Pancreas (tissue), 10 donors: ENCODE results near the gene POLR3GL. TPM values are rescaled to one million over a fixed set of nuclear protein-coding genes. Genes with fewer than 3 reads are reported as not detected.

ENCODE experiments used
- ATAC-seq, 4 donors: fragments of 200-7000 bp; cut with Tn5 transposase; one replicate each; pipeline versions ENCODE4 v1.8.0 to v1.9.1; 2020; ENCODE audit warnings: mild to moderate bottlenecking in 4 of 4, moderate library complexity in 4 of 4
- DNase-seq, 6 donors: peaks; one replicate each; pipeline ENCODE4 v3.0.0-alpha.2; 2020
- FAIRE-seq: peaks from 2 replicates; lab custom pipeline; 2012; peaks lifted over from hg19 to GRCh38; lab: Jason Lieb, UNC
- H3K27ac ChIP-seq, 4 donors: fragments of 200-600 bp; sonication (generic); 1 replicate in 3 of 4; 2 replicates in 1 of 4; pipeline versions ENCODE4 v1.5.0 to v1.8.0; 2020
- H3K27me3 ChIP-seq, 4 donors: fragments of 200-600 bp; one replicate each; pipeline ENCODE4 v1.8.0; 2021
- H3K36me3 ChIP-seq, 3 donors: fragments of 200-600 bp; sonication (generic) in 1 of 3; one replicate each; pipeline versions ENCODE4 v1.5.0 to v1.8.0; 2020 to 2021
- H3K4me1 ChIP-seq, 3 donors: fragments of 200-600 bp; one replicate each; pipeline ENCODE4 v1.8.0; 2021
- H3K4me3 ChIP-seq, 4 donors: fragments of 200-600 bp; sonication (generic) in 2 of 4; one replicate each; pipeline versions ENCODE4 v1.5.0 to v1.8.0; 2020 to 2021
- H3K9me3 ChIP-seq, 4 donors: fragments of 200-600 bp; one replicate each; pipeline ENCODE4 v1.8.0; 2021
- WGBS, 2 donors: extraction: QIAGEN DNeasy Blood & Tissue Kit; methylation state at CpG; one replicate each; pipeline ENCODE4 v1.1.7; 2013; 5-methylcytosine and 5-hydroxymethylcytosine counted together
- intact Hi-C, 3 donors: fragments of 100-400 bp; cut with DNase I; formaldehyde crosslinking; loops; one replicate each; pipeline versions ENCODE4 v1.11.1 to v1.14.2; 2022
- polyA plus RNA-seq, 2 donors: library from polyadenylated mRNA; stranded (reverse); fragments of 200-250 nt; gene quantifications; one replicate each; pipeline ENCODE4 v1.2.3, GENCODE V29; 2013
- total RNA-seq, 6 donors: library from RNA; stranded (reverse); fragmentation: NEBNext Ultra II Directional in 4 of 6; extraction: Animal tissue kit (Norgen Biotek cat#: 25700) in 4 of 6; gene quantifications; one replicate each; pipeline versions ENCODE4 v1.2.1 to v1.2.4, GENCODE V29; 2021 to 2023
- TF ChIP-seq, protein P1 (sequence below), 4 donors: fragments of 200-600 bp; sonication (generic) in 3 of 4; IDR thresholded peaks; one replicate each; pipeline versions ENCODE4 v1.5.0 to v1.8.0; 2021; ENCODE audit warnings: antibody characterized with exemption in 4 of 4
- donor health status: healthy with polysubstance abuse.
- donor health status: DM: no; HTN: no; CAD: no; lungs with moderate emphysema.
- donor health status: DM: no; HTN: no; CAD: no.
- donor health status: control.
- donor health status: control.
- donor health status: Bipolar disorder and iron deficiency.
- donor health status: DM: yes; HTN: yes; CAD: no.
- donor health status: DM: no; HTN: no; CAD: no.
- donor health status: DM: no; HTN: no; CAD: no.
- donor health status: DM: yes; HTN: yes; CAD: no.

Gene POLR3GL
- total and polyA plus RNA-seq, 8 donors = 3.9 to 27.6 (median 6.3) TPM

DNA sequence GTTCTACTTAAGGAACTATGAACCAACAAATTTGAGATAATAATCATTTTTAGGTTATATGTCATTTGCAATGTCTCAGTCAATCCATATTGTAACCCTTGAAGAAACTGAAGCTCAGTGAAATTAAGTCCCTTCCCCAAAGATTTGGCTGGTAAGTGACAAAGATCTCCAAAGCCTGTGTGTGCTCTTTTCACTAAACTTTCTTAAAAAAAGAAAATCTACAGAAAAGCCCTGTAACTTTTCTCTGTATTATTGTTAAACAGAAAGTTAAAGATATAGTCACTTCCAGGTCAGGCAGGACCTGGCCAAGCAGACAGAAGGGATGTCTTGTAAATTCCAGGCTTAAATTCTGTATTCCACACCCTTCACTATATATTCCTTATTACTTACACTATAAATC is 8.1 kb upstream of the POLR3GL start:
- H3K27me3 ChIP-seq = no peaks in the 10 kb centered on the region
- TF ChIP-seq, protein P1, sequence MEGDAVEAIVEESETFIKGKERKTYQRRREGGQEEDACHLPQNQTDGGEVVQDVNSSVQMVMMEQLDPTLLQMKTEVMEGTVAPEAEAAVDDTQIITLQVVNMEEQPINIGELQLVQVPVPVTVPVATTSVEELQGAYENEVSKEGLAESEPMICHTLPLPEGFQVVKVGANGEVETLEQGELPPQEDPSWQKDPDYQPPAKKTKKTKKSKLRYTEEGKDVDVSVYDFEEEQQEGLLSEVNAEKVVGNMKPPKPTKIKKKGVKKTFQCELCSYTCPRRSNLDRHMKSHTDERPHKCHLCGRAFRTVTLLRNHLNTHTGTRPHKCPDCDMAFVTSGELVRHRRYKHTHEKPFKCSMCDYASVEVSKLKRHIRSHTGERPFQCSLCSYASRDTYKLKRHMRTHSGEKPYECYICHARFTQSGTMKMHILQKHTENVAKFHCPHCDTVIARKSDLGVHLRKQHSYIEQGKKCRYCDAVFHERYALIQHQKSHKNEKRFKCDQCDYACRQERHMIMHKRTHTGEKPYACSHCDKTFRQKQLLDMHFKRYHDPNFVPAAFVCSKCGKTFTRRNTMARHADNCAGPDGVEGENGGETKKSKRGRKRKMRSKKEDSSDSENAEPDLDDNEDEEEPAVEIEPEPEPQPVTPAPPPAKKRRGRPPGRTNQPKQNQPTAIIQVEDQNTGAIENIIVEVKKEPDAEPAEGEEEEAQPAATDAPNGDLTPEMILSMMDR (IDR thresholded peaks at IDR 0.05) = no peak
- DNase-seq = no peak
- no peak for FAIRE-seq
- no peak for ATAC-seq
- peak overlapping the region in 2 of 4 donors; percentile 84 to 89 for H3K27ac ChIP-seq
- no peaks in the 10 kb centered on the region for H3K36me3 ChIP-seq
- peak overlapping the region in 1 of 4 donors; percentile 83 for H3K4me3 ChIP-seq
- intact Hi-C loops = no loop called here
- H3K4me1 ChIP-seq = peaks cover 2 to 30% (median 16%) of the 10 kb centered on the region in 3 donors
- no peaks in the 10 kb centered on the region for H3K9me3 ChIP-seq

DNA sequence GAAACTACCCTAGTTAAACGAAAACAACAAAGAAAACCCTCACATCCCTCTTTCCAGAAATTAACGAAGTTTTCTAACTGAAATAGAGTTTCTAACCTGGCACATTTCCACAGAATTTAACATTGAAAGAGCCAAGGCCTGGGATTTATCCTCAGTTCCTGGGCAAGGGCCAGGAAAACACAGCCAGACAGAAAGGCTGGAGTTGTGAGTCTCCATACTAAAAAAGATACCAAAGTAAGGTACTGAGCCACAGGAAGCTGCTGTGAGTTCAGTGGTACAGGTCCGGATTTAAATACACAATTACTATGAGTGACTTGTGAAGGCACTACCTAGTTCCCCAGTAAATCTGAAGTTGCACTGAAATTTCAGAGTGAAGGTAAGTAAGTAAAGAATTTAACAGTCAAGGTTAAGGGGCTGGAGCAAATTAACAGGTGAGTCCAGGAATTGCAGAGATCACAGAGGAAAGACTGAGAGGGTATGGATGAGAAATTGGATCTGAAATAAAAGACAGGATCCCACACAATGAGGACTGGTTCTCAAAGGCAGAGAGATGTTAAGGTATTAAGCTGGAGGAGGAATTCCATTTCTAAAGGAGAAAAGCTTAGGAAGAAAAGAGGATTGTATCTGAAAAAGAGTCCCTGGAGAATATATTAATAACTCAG is 7.6 kb upstream of the POLR3GL start:
- 9 to 15% methylated on average over 3 of the region's 3 CpGs for WGBS, 2 donors

DNA sequence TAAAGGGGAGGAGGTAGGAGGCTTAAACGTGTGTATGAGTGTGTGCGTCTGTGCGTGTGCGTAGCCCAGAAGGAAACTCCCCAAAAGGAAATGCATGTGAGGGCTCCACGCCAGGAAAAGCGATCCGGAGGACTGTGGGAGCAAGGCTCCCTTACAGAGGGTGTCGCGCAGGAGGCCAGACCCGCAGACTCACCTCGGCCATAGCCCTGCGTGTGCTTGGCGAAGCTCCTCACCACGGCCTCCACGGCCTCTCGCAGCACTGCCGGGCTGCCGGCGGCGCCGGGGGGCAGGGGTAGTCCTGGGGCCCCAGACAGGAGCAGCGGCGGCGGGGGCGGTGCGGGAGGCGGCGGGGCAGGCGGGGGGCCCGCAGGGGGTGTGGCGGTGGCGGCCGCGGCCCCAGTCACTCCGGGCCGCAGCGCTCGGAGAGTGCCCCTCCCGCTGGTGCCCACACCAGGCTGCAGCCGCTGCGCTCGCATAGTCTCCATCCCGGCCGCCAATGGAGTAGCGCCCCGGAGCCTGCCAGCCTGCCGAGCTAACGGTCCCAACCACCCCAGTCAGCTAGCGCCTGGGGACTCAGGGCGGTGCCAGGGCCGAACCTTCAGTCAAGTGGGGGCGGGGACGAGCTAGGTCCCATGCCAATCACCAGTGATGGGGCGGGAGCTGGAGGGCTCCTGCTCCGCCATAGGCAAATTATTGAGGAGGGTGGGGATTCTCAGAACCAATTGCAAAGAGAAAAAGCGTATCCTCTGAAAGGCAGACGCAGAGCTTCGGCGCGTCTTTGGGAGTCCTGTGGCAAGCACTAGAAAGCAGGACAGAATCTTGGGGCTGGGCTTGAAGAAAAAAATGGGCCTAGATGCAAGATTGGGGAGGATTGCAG is 6.8 kb upstream of the POLR3GL start, which contains the start of gene LIX1L:
TSS of gene LIX1L (minus strand) at position 575 of the 877 bp plus-strand sequence. CDS start at position 485, 90 bp downstream.
- TF ChIP-seq, protein P1 (IDR thresholded peaks at IDR 0.05) = no peak
- FAIRE-seq (no peak), DNase-seq (peak; percentile 91 to 98 (median 96)), ATAC-seq (peak; percentile 89 to 93 (median 92))
- no peaks in the 10 kb centered on the region for H3K9me3 ChIP-seq
- H3K36me3 ChIP-seq = no peaks in the 10 kb centered on the region
- peaks cover 7 to 35% (median 24%) of the 10 kb centered on the region in 3 donors for H3K4me1 ChIP-seq
- no peaks in the 10 kb centered on the region for H3K27me3 ChIP-seq
- peak within 1 kb of the TSS; percentile 27 to 89 (median 80) for H3K27ac ChIP-seq
- intact Hi-C loops = no loop called here
- H3K4me3 ChIP-seq = peak within 1 kb of the TSS; percentile 43 to 93 (median 78)
- 0 to 1% methylated on average over 60 of the region's 60 CpGs for WGBS, 2 donors

More for the DNA sequence above, 7.6 kb upstream of the POLR3GL start:
- Histone ChIP-seq H3K27me3 (no peaks in the 10 kb centered on the region), H3K4me1 (peaks cover 7 to 35% (median 22%) of the 10 kb centered on the region in 3 donors), H3K9me3 (no peaks in the 10 kb centered on the region), H3K27ac (peak overlapping the region in 3 of 4 donors; percentile 27 to 89 (median 84)), H3K4me3 (peak overlapping the region; percentile 43 to 93 (median 78)), H3K36me3 (no peaks in the 10 kb centered on the region)
- ATAC-seq (no peak), FAIRE-seq (no peak), DNase-seq (no peak)
- TF ChIP-seq, protein P1 (IDR thresholded peaks at IDR 0.05) = no peak
- intact Hi-C loops = no loop called here

DNA sequence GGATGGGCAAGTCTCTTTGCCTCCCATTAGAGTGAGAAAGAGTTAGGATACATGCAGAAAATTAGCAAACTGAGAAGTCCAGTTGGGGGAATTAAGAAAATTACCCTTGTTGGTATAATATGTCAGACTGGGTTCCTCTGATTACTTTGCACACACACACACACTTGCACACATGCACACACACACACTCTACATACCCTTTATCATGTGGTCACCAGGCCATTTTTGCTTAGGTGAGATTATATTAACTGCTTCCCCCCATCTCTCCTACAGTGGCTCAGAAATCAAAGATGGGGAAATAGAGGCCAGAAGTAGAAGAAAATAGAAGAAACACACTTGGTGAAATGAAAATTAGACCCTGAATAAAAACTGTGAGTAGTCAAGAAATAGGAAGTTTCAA is 5.8 kb upstream of the POLR3GL start:
- no peak overlapping the region for H3K4me3 ChIP-seq
- no peak for ATAC-seq
- intact Hi-C loops = no loop called here
- TF ChIP-seq, protein P1 (IDR thresholded peaks at IDR 0.05) = no peak
- DNase-seq = no peak
- no peaks in the 10 kb centered on the region for H3K36me3 ChIP-seq
- no peaks in the 10 kb centered on the region for H3K27me3 ChIP-seq
- no peak for FAIRE-seq
- no peaks in the 10 kb centered on the region for H3K9me3 ChIP-seq
- peaks cover 7 to 38% (median 34%) of the 10 kb centered on the region in 3 donors for H3K4me1 ChIP-seq
- no peak overlapping the region for H3K27ac ChIP-seq
